Measurements from ENCODE around the gene ARHGAP26.
A peak's percentile ranks its signal among the peaks of the same experiment; 100 is the strongest.
"Not testable (repeated sequence)": the region's sequence is repeated elsewhere in the genome, so short reads cannot be mapped to it uniquely, and the experiment has no call there.

The ARHGAP26 gene

DNA sequence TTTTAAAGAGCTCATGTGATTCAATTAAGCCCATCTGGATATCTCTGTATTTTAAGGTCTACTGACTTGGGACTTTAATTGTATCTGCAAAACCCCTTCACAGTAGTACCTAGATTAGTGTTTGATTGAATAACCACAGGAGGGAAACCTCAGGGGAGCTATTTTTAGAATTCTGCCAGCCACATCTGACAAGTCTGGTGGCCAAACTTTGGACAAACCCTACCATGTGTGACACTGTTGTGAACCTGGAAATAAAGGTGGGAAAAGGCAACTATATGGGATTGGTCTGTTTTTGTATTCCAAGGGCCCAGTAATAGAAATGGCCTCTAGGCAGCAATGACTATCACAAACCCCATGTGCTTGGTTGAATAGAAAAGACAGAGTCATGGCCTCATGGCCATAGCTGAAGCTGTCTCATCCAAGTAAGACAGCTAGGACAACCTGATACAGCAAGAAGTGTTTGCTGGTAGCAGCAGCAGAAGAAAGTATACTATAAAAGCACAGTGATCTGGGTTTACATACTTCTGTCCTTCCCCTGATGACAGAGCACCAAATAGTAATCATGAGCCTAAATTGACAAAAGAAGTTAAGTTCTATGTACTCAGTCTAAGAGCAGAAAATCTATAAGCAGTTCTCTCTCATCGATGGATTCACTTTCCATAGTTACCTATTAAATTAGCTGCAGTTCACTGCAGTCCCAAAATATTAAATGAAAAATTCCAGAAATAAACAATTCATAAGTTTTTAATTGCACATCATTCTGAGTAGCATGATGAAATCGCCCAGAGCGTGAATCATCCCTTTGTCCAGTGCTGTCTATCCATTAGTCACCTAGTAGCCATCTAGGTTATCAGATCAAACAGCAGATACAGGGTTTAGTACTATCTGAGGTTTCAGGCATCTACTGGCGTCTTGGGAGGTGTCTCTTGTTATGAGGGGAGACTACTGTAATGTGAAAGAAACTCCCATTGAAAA is 189.8 kb downstream of the ARHGAP26 start:
- DNase-seq (ENCODE audit: low spot score): no peak

DNA sequence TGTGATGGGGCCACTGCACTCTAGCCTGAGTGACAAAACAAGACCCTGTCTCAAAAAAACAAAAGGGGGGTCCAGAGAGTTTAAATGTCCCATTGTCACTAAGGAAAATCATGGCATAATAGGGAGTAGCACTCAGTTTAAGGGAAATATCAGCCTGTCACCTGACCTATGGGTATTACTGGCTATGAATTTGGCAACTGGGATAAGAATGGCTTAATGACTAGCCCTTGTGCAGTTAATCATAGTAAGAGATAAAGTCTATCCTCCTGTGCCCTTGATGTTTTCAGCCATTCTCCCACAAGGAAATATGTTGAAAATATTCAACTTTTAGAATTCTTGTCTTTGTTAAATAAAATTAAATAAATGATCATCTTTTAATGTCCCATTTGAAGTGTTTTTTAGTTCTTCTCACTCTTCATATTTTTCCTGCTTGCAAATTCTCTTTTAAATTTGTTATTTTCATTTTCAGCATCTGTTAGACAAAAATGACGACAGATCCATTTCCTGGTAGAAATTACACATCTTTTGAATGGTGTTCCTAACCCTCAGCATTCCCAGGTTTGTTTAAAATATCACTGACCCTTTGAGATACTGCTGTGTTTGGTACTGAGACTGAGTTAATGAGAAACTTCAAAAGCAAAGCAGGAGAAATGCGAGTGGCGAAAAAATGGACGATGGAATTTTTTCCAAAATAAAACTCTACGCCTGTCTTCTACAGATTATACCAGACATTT is 191.4 kb downstream of the ARHGAP26 start:
- DNase-seq (ENCODE audit: low spot score): no peak

DNA sequence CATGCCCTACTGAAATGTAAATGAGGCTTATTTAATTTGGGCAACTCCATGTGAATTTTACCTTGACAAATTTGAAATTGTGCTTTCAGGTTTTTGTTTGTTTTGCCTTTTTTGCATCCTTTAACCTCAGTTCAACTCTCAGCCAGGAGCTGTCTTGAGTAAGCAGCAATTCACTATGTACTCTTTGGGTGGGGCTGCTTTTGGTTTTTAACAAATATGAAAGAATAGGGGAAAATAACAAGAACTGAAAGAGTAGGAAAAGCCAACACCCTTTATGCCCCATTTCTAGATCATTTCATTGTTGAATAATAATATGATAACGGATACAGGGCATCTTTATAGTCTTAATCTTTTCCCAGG is 192.0 kb downstream of the ARHGAP26 start:
- no peak for DNase-seq (ENCODE audit: low spot score)

DNA sequence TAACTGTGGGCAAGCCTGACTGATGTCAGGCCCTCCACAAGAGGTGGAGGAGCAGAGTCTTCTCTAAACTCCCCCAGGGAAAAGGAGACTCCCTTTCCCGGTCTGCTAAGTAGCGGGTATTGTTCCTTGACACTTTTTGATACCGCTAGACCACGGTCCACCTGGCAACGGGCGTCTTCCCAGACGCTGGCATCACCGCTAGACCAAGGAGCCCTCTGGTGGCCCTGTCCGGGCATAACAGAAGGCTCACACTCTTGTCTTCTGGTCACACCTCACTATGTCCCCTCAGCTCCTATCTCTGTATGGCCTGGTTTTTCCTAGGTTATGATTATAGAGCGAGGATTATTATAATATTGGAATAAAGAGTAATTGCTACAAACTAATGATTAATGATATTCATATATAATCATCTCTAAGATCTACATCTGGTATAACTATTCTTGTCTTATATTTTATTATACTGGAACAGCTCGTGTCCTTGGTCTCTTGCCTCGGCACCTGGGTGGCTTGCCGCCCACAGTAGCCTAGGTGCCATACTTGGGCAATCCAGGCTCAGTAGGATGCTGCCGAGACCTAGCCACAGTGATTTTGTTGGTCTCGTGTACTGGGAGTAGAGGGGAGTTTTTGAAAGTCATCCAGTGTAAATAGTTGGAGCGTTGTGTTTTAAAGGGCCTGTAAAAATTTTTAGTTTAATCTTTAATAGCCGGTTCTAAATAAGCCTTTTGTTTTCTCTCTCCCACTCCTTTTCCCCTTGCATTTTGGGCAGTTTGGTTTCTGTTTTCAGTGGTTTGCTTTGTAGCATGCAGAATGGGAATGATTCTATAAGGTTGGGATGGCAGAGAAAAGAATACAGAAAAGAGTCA is 195.3 kb downstream of the ARHGAP26 start:
- not testable (repeated sequence) for DNase-seq (ENCODE audit: low spot score)

DNA sequence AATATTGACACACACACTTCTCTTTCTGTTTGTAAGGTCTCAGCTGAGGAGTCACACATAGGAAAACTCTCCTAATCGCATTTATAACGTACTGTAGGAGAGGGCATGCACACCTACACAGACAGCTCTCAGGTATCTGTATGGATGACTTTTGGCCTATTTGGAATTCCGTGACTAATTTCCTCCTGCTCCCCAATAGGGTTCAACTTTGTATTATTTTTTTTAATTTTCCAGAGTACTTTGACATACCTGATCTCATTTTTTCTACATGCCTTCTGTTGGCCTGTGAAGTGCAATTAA is 195.9 kb downstream of the ARHGAP26 start:
- DNase-seq (ENCODE audit: low spot score): no peak

DNA sequence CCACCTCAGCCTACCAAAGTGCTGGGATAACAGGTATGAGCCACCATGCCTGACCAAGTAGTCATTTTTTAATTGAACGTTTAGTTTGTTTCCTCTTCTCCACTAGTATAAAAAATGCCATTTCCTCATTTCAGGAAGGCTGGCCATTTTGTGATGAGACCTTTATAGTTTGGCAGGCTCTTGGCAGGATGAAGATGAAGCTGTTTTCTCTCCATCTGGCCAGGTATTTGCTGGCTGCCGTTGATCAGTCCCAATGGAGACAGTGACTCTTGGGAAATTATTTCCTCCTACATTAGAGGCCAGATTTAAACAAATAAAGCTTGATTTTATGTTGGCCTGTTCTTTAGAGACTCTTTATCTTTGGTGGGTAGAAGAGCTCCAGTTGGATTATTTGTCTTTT is 199.0 kb downstream of the ARHGAP26 start:
- no peak for DNase-seq (ENCODE audit: low spot score)

DNA sequence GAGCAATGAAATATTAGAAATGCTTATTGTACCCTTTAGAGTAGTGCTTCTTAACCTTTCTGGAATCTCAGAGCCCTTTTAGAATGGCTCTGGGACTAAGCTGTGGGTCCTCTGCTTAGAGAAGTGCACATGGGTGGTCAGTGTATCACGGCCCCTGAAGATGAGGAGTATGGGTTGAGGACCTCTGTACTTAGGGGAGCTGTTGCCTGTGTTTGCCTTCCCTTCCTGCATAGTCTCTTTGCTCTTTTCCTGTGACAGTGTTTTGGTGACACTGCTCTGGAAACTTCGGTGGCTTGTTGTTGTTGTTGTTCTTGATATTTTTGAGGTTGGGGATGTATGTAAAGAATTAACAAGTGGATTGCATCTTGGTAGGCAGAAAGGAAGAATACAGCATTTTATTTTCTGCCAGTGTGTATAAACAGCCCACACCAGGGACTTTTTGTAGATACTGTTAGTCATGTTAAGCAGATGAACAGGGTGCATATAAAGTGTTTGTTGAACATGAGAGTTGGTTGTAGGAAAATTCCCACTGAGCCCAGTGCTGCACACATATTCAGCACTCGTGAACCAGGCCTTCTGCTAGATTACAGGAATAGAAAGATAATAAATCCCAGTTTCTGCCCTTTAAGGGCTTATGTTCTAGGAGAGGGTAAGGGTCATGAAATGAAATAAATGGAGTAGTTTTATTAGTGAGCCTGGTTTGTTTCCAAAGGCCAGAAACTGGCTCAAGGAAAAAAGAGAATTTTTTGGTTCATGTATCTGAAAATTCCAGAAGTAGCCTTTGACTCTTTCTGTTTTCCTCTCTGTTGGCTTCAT is 199.7 kb downstream of the ARHGAP26 start:
- DNase-seq (ENCODE audit: low spot score): no peak

DNA sequence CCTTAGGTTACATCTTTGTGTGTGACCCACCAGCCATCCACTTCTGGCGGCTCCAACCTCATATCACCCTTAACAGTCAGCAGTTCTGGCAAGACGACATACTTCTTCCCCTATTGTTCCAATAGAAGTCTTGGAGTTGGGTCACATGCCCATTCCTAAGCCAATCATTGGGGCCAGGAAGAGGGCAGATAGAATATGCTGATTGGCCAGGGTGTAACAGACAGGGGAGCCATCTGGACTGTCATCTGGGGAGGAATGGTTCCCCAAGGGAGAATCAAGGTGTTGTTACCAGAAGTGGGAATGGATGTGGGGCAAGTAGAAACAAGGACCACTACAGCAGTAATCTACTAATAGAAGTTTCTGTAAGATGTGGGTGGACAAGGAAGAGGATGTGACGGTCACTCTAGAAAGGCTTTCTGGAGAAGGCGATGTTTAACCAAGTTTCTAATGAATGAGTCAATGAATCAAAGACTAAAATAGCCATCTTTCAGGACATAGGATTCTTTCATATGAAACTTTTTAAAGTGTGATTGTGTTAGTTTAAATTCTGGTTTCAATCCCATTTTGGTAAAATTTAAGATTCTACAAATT is 200.4 kb downstream of the ARHGAP26 start:
- DNase-seq (ENCODE audit: low spot score): no peak

DNA sequence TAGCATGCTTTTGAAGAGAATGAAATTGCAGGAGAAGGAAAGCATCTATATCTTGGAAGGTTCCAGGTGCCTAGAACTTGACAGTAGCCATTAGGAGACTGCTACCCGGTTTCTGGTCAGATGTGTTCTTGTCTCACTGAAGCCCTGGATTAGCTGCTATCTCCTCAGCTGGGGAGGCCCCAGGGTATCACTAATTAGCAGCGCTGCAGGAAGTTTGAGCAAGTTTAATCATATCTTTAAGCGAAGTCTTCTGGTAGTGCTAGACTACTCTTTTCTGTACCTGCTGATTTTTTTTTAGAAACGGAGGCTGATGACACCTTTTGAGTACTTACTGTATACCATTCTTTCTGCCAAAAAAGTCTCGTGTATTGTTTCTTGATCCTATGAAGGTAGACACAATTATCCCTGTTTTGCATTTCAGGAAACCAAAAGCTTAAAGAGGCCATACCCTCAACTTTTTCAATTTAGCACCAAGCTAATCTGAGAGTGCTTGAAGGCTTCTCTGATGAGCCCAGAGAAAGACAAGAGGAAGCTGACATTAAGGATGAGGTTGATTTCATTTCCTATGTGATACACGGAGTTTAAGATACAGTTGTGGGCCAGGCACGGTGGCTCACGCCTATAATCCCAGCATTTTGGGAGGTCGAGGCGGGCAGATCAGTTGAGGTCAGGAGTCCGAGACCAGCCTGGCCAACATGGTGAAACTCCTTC is 201.3 kb downstream of the ARHGAP26 start:
- no peak for DNase-seq (ENCODE audit: low spot score)

DNA sequence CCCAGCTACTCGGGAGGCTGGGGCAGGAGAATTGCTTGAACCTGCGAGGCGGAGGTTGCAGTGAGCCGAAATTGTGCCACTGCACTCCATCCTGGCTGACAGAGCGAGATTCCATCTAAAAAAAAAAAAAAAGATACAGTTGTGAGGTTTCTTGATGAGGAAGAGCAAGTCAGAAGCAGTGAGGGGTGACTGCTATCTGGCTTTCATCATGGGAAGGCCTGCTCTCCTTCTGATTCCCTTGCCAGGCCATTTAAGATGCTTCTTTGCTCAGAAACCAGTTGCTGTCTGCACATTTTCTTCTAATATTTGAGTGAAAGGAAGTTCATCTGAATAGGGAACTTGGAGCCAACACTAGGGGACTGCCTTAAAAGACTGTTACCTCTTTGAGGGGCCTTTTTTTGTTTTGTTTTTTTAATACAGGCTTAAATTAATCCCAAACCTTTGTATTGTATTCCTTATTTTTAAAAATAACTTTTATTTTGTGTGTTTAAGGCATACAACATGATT is 201.9 kb downstream of the ARHGAP26 start:
- DNase-seq (ENCODE audit: low spot score): no peak

DNA sequence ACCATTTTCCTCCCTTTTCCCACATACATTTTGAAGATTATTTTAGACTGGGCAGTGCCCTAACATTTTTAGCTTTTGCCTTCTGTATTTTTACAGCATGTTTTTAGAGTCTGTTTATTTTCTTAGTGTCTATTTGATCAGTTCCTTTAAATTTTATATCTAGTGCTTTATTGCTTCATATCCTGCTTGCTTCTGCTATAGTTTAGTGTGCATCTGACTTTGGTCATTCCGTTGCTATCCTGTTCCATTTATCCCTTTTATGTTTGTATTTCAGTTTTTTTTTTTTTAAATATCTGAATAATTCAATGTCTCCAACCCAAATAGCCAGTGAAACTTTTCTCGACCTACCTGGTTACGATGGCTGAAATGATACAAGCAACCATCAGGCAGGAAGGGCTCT is 203.8 kb downstream of the ARHGAP26 start:
- DNase-seq (ENCODE audit: low spot score): no peak

DNA sequence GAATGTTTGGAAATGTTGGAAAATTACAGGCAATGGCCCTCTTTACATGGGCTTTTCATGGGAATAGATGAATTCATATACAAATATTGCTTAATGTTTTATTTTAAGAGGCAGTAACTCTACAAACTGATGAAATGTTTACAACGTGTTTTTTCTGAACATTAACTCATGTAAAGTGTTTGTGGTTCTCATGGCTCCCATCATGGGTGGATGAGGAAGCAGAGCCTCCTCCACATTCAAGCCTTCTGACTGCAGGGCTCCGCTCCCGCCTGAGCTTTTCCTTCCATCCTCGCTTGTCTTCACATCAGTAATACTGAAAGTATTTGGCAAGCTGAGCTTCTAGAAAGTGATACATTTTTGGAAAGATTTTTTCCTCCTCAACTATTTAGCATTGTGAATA is 204.2 kb downstream of the ARHGAP26 start:
- no peak for DNase-seq (ENCODE audit: low spot score)

DNA sequence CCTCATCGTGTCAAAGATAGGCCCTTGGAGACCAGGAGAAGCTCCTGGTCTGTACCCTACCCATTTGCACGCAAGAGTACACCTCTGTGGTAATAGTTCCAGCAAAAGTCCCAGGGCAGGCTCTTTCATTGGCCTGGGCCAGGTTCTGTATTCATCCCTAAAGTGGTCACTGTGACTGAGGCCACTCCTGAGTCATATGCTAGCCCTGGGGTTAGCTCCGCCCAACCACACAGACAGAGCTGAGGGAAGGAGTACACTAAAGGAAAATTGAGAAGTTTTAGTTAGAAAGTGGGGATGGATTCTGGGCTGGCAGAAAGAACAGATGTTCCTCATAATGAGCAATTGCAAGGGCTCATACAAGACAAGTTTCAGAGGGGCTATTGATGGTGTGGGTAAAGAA is 206.7 kb downstream of the ARHGAP26 start:
- peak; percentile 25 for DNase-seq (ENCODE audit: low spot score)

DNA sequence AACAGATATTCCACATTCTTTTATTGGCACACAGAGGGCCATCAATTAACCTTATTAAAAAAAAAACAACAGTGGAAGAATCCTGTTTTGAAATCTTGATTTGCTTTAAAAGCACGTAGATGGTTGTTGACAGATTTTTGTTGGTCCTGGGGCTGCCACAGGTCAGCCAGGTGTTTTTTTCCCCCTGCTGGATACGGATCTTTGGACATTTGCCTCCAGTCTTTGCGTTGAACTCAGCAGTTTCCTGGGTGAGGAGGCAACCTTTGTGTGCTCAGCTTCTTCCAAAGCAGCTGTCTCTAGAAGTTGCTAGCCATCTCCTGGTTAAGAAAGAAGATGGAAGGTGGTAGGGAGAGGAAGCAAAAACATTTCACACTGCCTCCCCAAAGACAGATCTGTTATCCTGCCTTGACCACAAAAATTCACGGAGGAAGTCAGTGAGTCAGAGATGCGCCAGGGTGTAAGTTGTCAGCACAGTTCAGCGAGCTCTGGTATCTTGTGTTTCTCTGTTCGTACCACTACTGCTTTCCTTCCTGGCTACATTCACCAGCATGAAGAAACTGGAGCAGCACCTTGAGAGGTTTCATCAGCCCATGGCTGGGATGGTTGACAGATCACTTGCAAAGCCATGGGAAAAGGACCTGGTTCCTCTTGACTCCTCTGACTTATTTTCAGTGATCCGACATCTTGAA is 207.3 kb downstream of the ARHGAP26 start:
- peak; percentile 79 for DNase-seq (ENCODE audit: low spot score)

DNA sequence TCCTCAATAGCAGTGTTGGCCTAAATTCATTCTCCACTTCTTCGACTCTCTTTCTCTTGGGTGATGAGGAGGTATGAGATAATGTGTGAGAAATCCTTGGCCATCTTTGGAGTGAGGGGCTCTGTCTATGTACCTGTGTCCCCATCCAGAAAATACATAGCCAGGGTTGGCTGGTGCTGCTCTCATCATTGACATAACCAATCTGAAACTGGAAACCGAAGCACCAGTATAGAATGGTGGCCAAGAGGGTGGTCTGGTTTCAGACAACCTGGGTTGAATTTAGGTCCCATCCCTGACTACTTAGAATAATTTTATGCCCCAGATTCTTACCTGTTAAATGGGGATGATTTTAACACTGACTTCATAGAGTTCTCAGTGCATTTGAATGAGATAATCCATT is 208.1 kb downstream of the ARHGAP26 start:
- DNase-seq (ENCODE audit: low spot score): no peak

DNA sequence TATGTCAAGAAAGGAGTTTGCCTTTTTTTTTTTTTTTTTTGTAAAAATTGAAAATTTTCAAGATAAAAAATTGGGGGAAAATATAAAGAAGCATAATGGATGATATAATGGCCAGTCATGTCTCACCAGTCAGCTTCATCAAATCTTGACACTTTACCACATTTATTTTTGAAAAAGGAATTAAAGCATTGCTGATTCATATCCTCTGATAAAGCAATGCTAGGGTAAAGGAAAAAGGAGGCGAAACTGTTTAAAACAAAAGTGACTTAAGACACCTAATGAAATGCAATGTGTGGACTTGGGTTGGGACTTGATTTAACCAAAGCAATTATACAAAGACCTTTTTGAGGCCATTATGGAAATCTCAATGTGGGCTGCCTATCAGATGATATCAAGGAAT is 208.5 kb downstream of the ARHGAP26 start:
- no peak for DNase-seq (ENCODE audit: low spot score)

DNA sequence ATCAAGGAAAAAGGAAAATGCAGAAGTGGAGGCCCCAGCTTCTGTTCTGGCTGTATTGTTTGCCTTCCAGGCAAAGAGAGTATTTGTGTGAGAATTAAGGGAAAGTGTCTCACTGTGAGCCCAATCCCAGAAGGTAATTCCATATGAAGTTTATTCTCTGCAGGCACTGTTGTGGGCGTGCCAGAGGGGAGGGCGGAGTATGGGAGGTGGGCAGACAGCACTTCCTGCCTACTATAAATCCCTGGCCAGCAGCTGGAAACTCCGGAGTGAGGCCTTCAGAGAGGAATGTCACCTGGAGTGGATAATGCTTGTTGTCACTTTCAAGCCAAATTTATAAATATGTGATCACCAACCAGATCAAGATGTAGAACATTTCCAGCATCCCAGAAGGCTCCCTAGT is 209.5 kb downstream of the ARHGAP26 start:
- no peak for DNase-seq (ENCODE audit: low spot score)

DNA sequence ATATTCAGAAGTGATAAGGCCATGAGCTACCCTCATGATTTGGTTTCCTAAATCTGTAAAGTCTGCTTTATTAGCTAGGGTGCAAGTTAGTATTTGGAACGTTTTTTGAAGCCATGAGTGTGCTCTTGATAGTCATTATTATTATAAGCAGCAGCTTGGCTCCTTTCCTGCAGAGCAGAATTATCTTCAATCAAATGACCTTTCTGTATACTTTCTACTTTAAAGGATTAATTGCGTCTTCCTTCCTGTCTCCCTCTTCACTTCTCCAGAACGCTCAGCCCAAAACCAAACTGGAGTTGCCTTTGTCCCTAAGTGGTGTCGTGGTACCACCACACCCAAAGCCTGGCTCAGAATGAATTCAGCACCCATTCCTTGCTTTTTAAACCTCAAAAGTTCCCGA is 211.3 kb downstream of the ARHGAP26 start:
- no peak for DNase-seq (ENCODE audit: low spot score)

DNA sequence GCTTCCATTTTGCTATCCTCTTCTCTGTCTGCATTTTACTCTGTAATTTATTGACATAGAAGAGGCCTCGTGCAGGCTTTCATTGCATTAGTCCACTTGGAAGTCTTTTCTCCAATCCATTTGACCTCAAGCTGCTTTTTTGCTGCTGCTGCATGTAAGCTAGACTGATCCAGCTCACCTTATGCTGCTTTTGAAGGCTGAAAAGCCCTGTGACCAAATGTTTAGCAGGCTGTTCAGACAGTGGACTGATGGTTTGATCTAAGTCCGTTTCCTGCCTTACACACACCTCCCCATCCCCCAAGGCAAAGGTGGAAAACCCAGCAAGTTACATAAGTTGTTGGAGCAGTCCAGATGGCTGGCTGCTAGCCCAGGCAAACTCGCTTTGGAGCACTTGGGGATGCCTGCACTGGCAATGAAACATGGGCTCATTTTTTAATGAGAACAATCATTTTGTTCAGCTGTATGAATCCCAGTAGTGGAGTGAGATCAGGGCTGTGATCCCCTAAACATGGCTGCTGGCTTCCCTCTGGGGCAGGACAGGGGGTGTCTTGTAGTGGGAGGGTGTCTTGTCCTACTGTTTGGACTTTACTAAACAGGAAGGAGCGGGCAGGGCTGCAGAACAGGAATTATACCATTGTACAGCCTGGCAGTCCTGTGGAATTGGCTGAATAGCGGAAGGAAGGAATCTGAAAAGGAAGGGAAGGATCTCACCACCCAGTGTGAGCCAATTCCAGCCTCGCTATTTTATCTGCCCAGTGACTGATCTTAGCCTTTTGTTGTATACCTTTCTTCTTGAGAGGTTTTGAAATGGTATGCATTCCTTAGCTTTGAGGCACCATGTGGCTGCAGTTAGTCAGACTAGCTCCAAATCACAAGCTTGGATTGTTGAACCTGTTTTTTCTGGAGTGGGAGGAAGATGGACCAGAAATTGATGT is 212.0 kb downstream of the ARHGAP26 start:
- no peak for DNase-seq (ENCODE audit: low spot score)

Measured in activated CD4-positive, alpha-beta T cell treated with anti-CD3 and anti-CD28 coated beads, Interleukin-2, Interleukin-4, amounts not matched to agents 100 ng/mL and 50 ng/mL, durations not matched to agents 16 hours and 8 hours (primary cell).